ENCODE data around the gene RTN4. TPM values are rescaled to one million over a fixed set of nuclear protein-coding genes. Genes with fewer than 3 reads are reported as not detected.

Gene RTN4
- total RNA-seq, 1 experiment from 2014 or later, result 200 TPM

GRCh38 chr2:55027226-55027625 lies 23.0 kb downstream of the RTN4 start:
- Histone ChIP-seq H3K23me2 (ENCODE audit: insufficient read length, low read depth, low read length, poor library complexity, severe bottlenecking) (no peaks in the 10 kb centered on the region), H3K18ac (ENCODE audit: insufficient read length, low read depth, low read length) (no peak overlapping the region), H3K14ac (ENCODE audit: insufficient read depth, low read length) (no peak overlapping the region), H3K56ac (ENCODE audit: insufficient read length, low read depth, low read length) (no peak overlapping the region), H2BK20ac (ENCODE audit: low read depth, low read length, poor library complexity, severe bottlenecking) (no peak overlapping the region), H4K91ac (ENCODE audit: insufficient read length, low read depth, low read length) (no peak overlapping the region), H2BK12ac (ENCODE audit: insufficient read length, low read depth, low read length) (no peak overlapping the region), H2BK15ac (ENCODE audit: low read depth, low read length) (no peak overlapping the region), H3K9ac (ENCODE audit: extremely low read depth, insufficient read length, low read length) (no peak overlapping the region), H2BK5ac (ENCODE audit: insufficient read length, low read length) (no peak overlapping the region), H3K4ac (ENCODE audit: low read depth, low read length) (no peak overlapping the region), H4K5ac (ENCODE audit: insufficient read length, low read depth, low read length) (no peak overlapping the region), H3K79me1 (ENCODE audit: insufficient read depth, low read depth, low read length, poor library complexity, severe bottlenecking) (peaks cover 8% of the 10 kb centered on the region), H3K27me3 (ENCODE audit: insufficient read depth, low read length) (no peaks in the 10 kb centered on the region), H3K4me2 (ENCODE audit: insufficient read depth, insufficient read length, low read length) (no peak overlapping the region), H2AK5ac (ENCODE audit: insufficient read length, low read length) (no peak overlapping the region), H3T11ph (ENCODE audit: low read length) (no peak overlapping the region), H4K20me1 (ENCODE audit: control insufficient read depth, insufficient read depth, insufficient read length) (no peaks in the 10 kb centered on the region), H4K8ac (replicated peaks; ENCODE audit: insufficient read length, low read depth, low read length) (no peak overlapping the region), H3K9me3 (ENCODE audit: control insufficient read depth, low read depth, low read length) (no peaks in the 10 kb centered on the region), H3K27ac (ENCODE audit: insufficient read length, low read depth, low read length) (no peak overlapping the region), H3K79me2 (ENCODE audit: insufficient read depth, low read length) (peaks cover 55% of the 10 kb centered on the region), H2AFZ (ENCODE audit: low read length) (no peak overlapping the region), H3K4me1 (ENCODE audit: insufficient read depth, low read length) (peaks cover 14% of the 10 kb centered on the region; the same call in 1 of the 2 replicates), H2BK120ac (ENCODE audit: low read depth, low read length, poor library complexity, severe bottlenecking) (no peak overlapping the region), H3K23ac (ENCODE audit: insufficient read length, low read depth, low read length) (no peak overlapping the region)
- Mint-ChIP-seq H3K4me3 (no peak overlapping the region), H3K27me3 (ENCODE audit: low read depth) (no peaks in the 10 kb centered on the region), H3K4me1 (peaks cover 17 to 33% of the 10 kb centered on the region in 2 experiments), H3K9me3 (no peaks in the 10 kb centered on the region; a peak in 1 of 5 replicates), H3K27ac (no peak overlapping the region), H3K36me3 (ENCODE audit: insufficient read depth in 1 of 3, low read depth in 3 of 3) (peaks cover 2 to 7% (median 3%) of the 10 kb centered on the region in 3 experiments; a peak in 2 of 7 replicates)
- no peak for TF ChIP-seq CTCF (conservative IDR thresholded peaks at IDR 0.05)
- no peak for DNase-seq
- no CpG with 5 or more reads among the region's 2 CpGs for WGBS (ENCODE audit: extremely low coverage, insufficient read length, low lambda C conversion rate)

Measured in H9 (cell line).